A549 (cell line): ENCODE data around the gene IDUA.

ENCODE experiments used
- CTCF ChIP-seq: fragments of >200 bp; sonication (Bioruptor Twin); formaldehyde crosslinking; IDR thresholded peaks from 3 replicates; pipeline ENCODE4 v1.5.1; 2016
- E2F6 ChIP-seq: IDR thresholded peaks from 2 replicates; pipeline ENCODE4 v1.6.1; 2012; ENCODE audit warnings: low read depth, borderline replicate concordance
- FOXS1 ChIP-seq: fragments of 250-450 bp; sonication (Bioruptor Pico); IDR thresholded peaks from 2 replicates; pipeline ENCODE4 v1.5.0; 2020; ENCODE audit warnings: mild to moderate bottlenecking, moderate library complexity
- HDAC2 ChIP-seq: fragments of 200-600 bp; sonication (generic); IDR thresholded peaks from 2 replicates; pipeline ENCODE4 v1.6.1; 2016
- HES2 ChIP-seq: fragments of >200 bp; sonication (Bioruptor Twin); formaldehyde crosslinking; IDR thresholded peaks from 2 replicates; pipeline ENCODE4 v1.6.1; 2016
- KDM1A ChIP-seq: fragments of 200-600 bp; sonication (generic); IDR thresholded peaks from 2 replicates; pipeline ENCODE4 v1.6.1; 2016; ENCODE audit warnings: low read depth, mild to moderate bottlenecking
- KDM5A ChIP-seq: fragments of 200-600 bp; sonication (generic); IDR thresholded peaks from 2 replicates; pipeline ENCODE4 v1.6.1; 2016; ENCODE audit warnings: antibody characterized with exemption, mild to moderate bottlenecking
- POLR2A ChIP-seq: IDR thresholded peaks from 2 replicates; pipeline ENCODE4 v1.6.1; 2012; ENCODE audit warnings: mild to moderate bottlenecking, low read length
- POLR2AphosphoS2 ChIP-seq: conservative IDR thresholded peaks from 2 replicates; pipeline ENCODE4 v1.6.1; 2012; ENCODE audit warnings: low read length, improper control_type of control experiment, inconsistent platforms
- RNF2 ChIP-seq: fragments of 200-600 bp; sonication (generic); IDR thresholded peaks from 2 replicates; pipeline ENCODE4 v1.6.1; 2016; ENCODE audit warnings: low read depth, mild to moderate bottlenecking, antibody characterized with exemption, moderate library complexity, borderline replicate concordance

- TF ChIP-seq CTCF (no peak), HDAC2 (no peak), POLR2A (no peak), FOXS1 (CRISPR knock-in tag) (no peak), E2F6 (no peak), RNF2 (no peak), HES2 (no peak), KDM5A (no peak), POLR2AphosphoS2 (no peak), KDM1A (no peak)
Measured at GRCh38 chr4:1022051-1022738, 35.4 kb downstream of the IDUA start.
